Hepatocyte (in vitro differentiated cells): Measurements from ENCODE around the gene TNNI3K. TPM values are rescaled to one million over a fixed set of nuclear protein-coding genes. Genes with fewer than 3 reads are reported as not detected.

Experiments used
- DNase-seq: peaks from one replicate; pipeline ENCODE4 v3.0.0-alpha.2; 2016; ENCODE audit warnings: low spot score
- H2AFZ ChIP-seq: fragments of 200-600 bp; sonication (generic); 2 replicates; pipeline ENCODE4 v1.6.0; 2016; ENCODE audit warnings: antibody characterized with exemption, mild to moderate bottlenecking
- H3K27ac ChIP-seq: fragments of 200-600 bp; sonication (generic); 2 replicates; pipeline ENCODE4 v1.5.1; 2016; ENCODE audit warnings: mild to moderate bottlenecking
- H3K27me3 ChIP-seq: fragments of 200-600 bp; sonication (generic); 2 replicates; pipeline ENCODE4 v1.6.1; 2016
- H3K36me3 ChIP-seq: fragments of 200-600 bp; sonication (generic); replicated peaks from 2 replicates; pipeline ENCODE4 v1.5.1; 2016; ENCODE audit warnings: low read depth; ENCODE audit not compliant: insufficient read depth
- H3K4me1 ChIP-seq: fragments of 200-600 bp; sonication (generic); 2 replicates; pipeline ENCODE4 v1.5.1; 2016; ENCODE audit warnings: mild to moderate bottlenecking, moderate library complexity; ENCODE audit not compliant: insufficient read depth
- H3K4me2 ChIP-seq: fragments of 200-600 bp; sonication (generic); 2 replicates; pipeline ENCODE4 v1.6.0; 2016
- H3K4me3 ChIP-seq: fragments of 200-600 bp; sonication (generic); 2 replicates; pipeline ENCODE4 v1.5.1; 2016; ENCODE audit warnings: mild to moderate bottlenecking
- H3K79me2 ChIP-seq: fragments of 200-600 bp; sonication (generic); 2 replicates; pipeline ENCODE4 v1.6.0; 2017; ENCODE audit warnings: mild to moderate bottlenecking
- H3K9me2 ChIP-seq: fragments of 200-600 bp; sonication (generic); replicated peaks from 2 replicates; pipeline ENCODE4 v1.6.0; 2017; ENCODE audit warnings: mild to moderate bottlenecking; ENCODE audit not compliant: insufficient read depth
- H3K9me3 ChIP-seq: fragments of 200-600 bp; sonication (generic); 2 replicates; pipeline ENCODE4 v1.5.1; 2016; ENCODE audit warnings: low read depth, mild to moderate bottlenecking
- H4K20me1 ChIP-seq: fragments of 200-600 bp; sonication (generic); 2 replicates; pipeline ENCODE4 v1.6.0; 2016; ENCODE audit warnings: mild to moderate bottlenecking; ENCODE audit not compliant: insufficient read depth, poor library complexity, severe bottlenecking
- EZH2 ChIP-seq: fragments of 200-600 bp; sonication (generic); IDR thresholded peaks from 2 replicates; pipeline ENCODE4 v1.6.1; 2016; ENCODE audit warnings: antibody characterized with exemption, mild to moderate bottlenecking, borderline replicate concordance
- EZH2phosphoT487 ChIP-seq: fragments of 200-600 bp; sonication (generic); IDR thresholded peaks from one replicate; pipeline ENCODE4 v1.6.1; 2018; ENCODE audit warnings: antibody characterized with exemption, mild to moderate bottlenecking, low read depth, moderate library complexity; ENCODE audit not compliant: unreplicated experiment, severe bottlenecking
- WGBS: methylation state at CpG from one replicate; pipeline ENCODE4 v1.1.6; 2016; ENCODE audit warnings: low lambda C conversion rate; ENCODE audit errors: missing lambda C conversion rate; 5-methylcytosine and 5-hydroxymethylcytosine counted together
- polyA plus RNA-seq: library from polyadenylated mRNA; unstranded; fragments of >200 nt; fragmentation: Nextera tagmentation; extraction: Ambion mirVana; gene quantifications from 2 replicates; pipeline ENCODE4 v1.2.1, GENCODE V29; 2016
- total RNA-seq: library from RNA; depleted of rRNA; stranded (reverse); fragments of >200 nt; gene quantifications from 2 replicates; pipeline ENCODE4 v1.2.3, GENCODE V29; 2014
- TF ChIP-seq, protein P1 (sequence below): fragments of 200-600 bp; sonication (generic); IDR thresholded peaks from 2 replicates; pipeline ENCODE4 v1.5.1; 2016; ENCODE audit warnings: antibody characterized with exemption, mild to moderate bottlenecking; ENCODE audit not compliant: poor library complexity

The TNNI3K gene
- total and polyA plus RNA-seq, 2 experiments from 2014 or later = not detected

DNA sequence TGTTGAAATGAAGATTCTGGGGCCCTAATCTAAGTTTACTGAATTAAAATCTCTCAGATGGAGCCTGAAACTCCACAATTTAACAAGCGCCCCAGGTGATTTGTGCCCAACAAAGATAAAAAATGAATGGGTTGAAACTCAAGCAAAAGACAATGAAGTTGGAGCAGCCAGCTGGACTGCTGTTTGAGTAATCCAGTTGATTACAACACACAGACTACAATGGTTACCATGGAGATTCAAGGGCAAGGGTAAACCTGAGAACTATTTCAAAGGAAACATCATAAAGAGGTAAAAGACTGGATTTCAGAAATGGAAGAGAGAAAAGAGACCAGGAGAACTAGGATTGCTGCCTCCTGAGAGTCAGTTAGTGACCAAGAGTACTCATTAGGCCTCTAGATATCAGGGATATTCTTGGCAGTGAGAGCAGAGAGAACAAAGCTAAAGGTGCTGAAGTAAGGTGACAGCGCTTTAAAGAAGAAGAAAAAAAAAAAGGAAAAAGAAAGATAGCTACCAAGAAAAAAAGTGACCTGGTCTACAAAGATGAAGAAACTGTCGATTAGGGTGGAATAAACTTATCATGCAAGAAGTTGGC is 232.7 kb downstream of the TNNI3K start:
- WGBS = 75% methylated on average over 3 of the region's 3 CpGs
- DNase-seq = peak; percentile 23
- Histone ChIP-seq H3K9me3 (no peaks in the 10 kb centered on the region), H3K4me2 (no peak overlapping the region), H3K79me2 (no peaks in the 10 kb centered on the region), H3K27me3 (no peaks in the 10 kb centered on the region), H3K4me3 (no peak overlapping the region), H2AFZ (no peak overlapping the region), H3K9me2 (no peaks in the 10 kb centered on the region), H3K36me3 (no peaks in the 10 kb centered on the region), H3K4me1 (no peaks in the 10 kb centered on the region), H3K27ac (no peak overlapping the region), H4K20me1 (no peaks in the 10 kb centered on the region)
- no peak for TF ChIP-seq EZH2
- TF ChIP-seq, protein P1, sequence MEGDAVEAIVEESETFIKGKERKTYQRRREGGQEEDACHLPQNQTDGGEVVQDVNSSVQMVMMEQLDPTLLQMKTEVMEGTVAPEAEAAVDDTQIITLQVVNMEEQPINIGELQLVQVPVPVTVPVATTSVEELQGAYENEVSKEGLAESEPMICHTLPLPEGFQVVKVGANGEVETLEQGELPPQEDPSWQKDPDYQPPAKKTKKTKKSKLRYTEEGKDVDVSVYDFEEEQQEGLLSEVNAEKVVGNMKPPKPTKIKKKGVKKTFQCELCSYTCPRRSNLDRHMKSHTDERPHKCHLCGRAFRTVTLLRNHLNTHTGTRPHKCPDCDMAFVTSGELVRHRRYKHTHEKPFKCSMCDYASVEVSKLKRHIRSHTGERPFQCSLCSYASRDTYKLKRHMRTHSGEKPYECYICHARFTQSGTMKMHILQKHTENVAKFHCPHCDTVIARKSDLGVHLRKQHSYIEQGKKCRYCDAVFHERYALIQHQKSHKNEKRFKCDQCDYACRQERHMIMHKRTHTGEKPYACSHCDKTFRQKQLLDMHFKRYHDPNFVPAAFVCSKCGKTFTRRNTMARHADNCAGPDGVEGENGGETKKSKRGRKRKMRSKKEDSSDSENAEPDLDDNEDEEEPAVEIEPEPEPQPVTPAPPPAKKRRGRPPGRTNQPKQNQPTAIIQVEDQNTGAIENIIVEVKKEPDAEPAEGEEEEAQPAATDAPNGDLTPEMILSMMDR = no peak
- no peak for TF ChIP-seq EZH2phosphoT487

- no peaks in the 10 kb centered on the region for H3K9me2 ChIP-seq
- H3K4me2 ChIP-seq = no peak overlapping the region
- 5% methylated on average over 2 of the region's 2 CpGs for WGBS
- peak; percentile 62 for DNase-seq
- H3K79me2 ChIP-seq = no peaks in the 10 kb centered on the region
- no peaks in the 10 kb centered on the region for H3K4me1 ChIP-seq
- no peaks in the 10 kb centered on the region for H4K20me1 ChIP-seq
- no peaks in the 10 kb centered on the region for H3K9me3 ChIP-seq
- H3K27me3 ChIP-seq = no peaks in the 10 kb centered on the region
- H3K27ac ChIP-seq = no peak overlapping the region
- TF ChIP-seq, protein P1 = peak; percentile 76
- no peak for TF ChIP-seq EZH2phosphoT487
- no peaks in the 10 kb centered on the region for H3K36me3 ChIP-seq
- H2AFZ ChIP-seq = no peak overlapping the region
- no peak overlapping the region for H3K4me3 ChIP-seq
These were observed 233.9 kb downstream of the TNNI3K start for GRCh38 chr1:74468982-74469603.

- H2AFZ ChIP-seq = no peak overlapping the region
- 79% methylated on average over 3 of the region's 3 CpGs for WGBS
- H3K27me3 ChIP-seq = no peaks in the 10 kb centered on the region
- H3K4me2 ChIP-seq = no peak overlapping the region
- no peak for TF ChIP-seq EZH2phosphoT487
- no peak for TF ChIP-seq EZH2
- TF ChIP-seq, protein P1 = no peak
- no peaks in the 10 kb centered on the region for H3K9me2 ChIP-seq
- no peaks in the 10 kb centered on the region for H3K79me2 ChIP-seq
- no peaks in the 10 kb centered on the region for H3K9me3 ChIP-seq
- H3K4me1 ChIP-seq = no peaks in the 10 kb centered on the region
- no peak for DNase-seq
- no peak overlapping the region for H3K4me3 ChIP-seq
- no peak overlapping the region for H3K27ac ChIP-seq
- H3K36me3 ChIP-seq = no peaks in the 10 kb centered on the region
- H4K20me1 ChIP-seq = no peaks in the 10 kb centered on the region
These were observed 235.1 kb downstream of the TNNI3K start for GRCh38 chr1:74470251-74470650.
